OCI-M2 (cell line): Measurements from ENCODE around the gene KIAA0825.

Experiments
- DNase-seq: peaks from one replicate; lab custom pipeline; 2025; ENCODE audit not compliant: unreplicated experiment; lab: John Stamatoyannopoulos, UW

The KIAA0825 gene

DNA sequence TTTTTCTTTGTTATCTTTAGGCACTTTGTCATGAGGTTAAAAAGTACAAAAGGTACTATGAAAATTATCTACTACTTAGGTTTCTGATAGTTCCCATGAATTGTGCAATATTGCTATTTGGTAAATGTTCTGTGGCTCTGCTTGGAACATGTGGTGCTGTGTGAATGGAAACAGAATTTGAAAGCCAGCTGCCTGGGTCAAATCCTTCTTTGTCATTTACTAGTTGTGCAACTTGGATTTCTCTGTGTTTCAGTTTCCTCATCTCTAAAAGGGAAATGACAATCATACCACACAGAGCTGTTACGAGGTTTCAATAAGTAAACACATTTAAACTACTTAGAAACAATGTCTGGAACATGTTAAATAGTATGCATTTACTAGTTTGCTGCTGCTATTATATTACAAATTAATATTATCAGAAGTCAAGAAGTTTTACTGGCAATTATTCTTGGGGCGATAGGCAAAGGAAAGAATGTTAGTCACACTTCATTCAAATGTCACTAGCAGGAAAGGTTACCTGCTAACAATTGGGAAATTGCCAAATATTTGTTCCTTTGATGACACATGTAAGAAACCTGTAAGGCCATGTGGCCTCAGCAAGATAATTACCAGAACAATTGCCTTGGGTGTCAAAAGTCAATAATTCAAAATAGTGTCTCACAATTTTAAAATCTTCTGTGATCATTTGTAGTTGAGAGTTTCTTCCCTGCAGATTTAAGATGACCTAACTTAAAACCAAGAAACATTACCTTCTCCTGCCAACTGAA, 184.8 kb downstream of the KIAA0825 start:
- DNase-seq = no peak

DNA sequence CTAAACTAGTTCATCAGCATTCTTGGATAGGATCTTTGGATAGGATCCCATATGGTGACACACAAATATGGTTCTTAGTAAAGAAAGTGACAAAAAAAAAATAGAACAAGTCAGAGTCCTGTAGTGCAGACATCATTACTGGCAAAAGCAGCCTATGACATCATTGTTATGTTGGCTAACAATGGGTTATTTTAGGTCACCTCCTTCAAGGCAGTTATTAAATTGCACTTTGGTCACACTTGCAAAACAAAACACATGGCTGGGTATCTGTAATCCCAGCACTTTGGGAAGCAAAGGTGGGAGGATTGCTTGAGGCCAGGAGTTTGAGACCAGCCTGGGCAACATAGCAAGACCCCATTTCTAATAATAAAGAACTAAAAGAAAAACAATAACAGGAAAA, 185.9 kb downstream of the KIAA0825 start:
- no peak for DNase-seq

DNA sequence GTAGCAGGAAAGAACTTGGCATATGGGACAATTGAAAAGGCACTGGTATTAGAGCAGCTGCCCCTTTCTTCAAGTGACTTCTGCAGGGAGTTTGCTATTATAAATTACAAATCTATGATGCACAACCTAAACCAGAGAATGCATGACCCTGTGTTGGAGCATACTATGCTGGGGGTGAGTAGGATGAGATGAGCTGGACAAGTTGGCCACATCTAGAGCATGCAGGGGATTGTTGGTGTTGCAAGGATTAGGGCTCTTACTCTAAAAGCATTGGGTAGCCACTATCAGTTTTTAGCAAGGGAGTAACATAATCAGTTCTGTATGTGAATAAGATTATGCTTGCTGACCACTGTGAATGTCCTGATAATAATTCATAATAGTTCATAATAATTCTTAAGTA, 186.7 kb downstream of the KIAA0825 start:
- DNase-seq = no peak

DNA sequence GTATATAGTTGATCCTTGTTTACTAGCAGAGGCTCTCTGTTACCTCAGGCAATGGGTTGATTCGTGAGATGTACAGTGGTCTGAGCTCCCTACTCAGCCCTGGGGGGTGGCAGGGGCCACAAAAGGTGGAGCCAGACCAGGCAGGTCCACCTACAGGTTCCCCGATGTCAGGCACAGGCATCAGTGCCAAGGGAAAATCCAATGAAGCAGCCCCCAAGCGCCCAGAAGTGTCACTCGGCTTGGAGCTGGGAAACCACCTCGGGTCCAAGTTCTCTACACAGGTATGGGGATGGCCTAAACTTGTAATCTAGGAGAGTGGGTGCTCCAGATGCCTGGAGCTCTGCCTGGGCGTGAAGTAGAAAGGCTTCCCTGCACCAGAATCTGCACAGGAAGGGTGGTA, 188.8 kb downstream of the KIAA0825 start:
- no peak for DNase-seq

DNA sequence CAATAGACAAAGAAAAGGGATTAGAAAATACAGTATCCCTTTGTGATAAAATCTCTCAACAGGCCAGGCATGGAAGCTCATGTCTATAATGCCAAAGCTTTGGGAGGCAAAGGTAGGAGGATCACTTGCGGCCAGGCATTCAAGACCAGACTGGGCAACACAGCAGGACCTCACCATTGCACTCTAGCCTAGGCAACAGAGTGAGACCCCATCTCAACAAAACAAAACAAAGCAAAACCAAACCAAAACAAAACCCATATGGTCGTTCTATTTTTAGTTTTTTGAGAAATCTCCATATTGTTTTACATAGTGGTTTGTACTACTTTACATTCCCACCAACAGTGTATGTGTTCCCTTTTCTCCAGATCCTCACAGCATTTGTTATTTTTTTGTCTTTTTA, 193.0 kb downstream of the KIAA0825 start:
- DNase-seq = no peak

DNA sequence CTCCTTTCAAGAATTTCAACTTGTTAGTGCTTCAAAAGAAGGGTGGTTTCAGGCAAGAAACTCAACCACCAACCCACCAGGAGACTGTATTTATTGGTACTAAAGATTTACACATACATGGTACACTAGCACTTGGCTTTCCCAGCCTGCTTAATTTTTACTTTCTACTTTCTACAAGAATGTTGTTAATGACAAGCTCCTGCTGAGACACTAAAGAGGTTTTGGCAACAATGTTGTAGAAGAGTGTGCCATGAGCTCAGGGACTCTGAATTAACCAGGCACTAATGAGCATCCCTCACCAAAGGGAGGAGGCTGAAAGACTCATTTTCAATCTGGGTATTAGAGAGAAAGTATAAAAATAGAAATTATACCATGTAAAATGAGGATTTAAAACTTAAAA, 195.0 kb downstream of the KIAA0825 start:
- no peak for DNase-seq

DNA sequence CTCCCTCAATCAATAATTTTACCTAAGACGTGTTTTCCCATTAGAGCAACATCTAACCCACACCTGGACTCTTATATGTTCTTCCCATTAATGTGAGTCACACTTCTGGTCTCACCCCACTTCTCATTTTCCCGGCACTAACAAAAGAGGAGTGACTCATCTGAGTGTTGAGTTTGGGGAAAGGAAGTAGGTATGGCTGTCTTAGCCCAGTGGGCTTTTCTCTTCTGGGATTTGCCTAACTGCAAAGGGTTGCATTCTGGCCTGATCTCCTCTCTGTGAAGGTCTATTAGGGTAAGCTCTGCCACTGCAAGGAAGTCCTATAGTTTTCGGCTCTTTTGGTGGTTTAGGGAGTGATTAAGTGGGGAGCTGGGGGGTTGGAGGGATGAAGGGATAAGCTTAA, 195.6 kb downstream of the KIAA0825 start:
- no peak for DNase-seq

DNA sequence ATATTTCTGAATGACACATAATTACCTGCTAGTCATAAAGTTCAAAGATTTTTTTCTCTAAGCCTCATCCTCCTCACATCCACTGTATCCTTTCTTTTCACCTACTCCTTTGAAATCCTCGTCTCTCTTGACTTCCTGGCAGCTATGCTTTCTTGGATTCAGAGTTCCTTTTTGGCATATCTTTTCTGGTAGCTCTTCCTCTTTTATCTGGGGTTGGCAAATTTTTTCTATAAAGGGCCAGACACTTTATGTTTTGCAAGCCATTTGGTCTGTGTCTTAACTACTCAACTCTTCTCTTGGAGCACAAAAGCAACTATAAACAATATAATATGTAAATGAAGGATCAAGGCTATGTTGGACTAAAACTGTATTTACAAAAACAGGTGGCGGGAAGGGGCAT, 197.5 kb downstream of the KIAA0825 start:
- no peak for DNase-seq

DNA sequence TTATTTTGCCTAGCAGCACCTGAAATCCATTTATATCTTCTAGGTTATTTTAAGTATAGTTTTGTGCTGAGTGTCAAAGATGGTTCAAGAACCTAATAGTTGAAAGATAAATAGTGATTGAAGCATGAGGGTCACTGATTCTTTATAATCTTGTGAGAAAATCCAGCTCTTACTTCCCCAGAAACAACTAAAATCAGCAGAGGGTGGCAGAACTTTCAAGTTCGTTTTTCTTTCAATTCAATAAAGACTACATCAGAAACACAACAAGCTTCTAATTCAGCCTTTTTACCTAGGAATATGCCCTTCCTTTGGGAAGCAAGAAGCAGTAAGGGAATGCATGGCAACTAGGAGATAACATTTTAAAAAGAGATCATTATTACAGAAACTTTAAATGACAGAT, 202.6 kb downstream of the KIAA0825 start:
- no peak for DNase-seq

DNA sequence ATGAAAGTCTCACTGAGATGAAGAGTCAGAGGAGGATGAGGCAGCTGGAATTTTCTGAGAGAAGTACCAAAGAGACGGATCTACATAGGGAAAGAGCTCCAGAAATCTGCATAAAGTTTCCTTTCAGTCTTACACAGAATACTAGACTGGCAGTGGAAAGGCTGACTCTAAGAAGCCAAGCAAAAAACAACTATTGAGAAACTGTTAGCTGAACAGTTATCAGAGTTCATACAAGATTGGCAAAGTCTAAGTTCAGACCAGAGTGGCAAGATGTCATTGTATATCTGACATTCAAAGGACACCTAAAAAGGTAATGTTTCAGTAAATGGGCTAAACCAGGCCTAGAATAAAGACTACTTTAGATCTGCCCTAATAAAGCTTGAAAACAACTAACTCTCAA, 209.0 kb downstream of the KIAA0825 start:
- DNase-seq = no peak

DNA sequence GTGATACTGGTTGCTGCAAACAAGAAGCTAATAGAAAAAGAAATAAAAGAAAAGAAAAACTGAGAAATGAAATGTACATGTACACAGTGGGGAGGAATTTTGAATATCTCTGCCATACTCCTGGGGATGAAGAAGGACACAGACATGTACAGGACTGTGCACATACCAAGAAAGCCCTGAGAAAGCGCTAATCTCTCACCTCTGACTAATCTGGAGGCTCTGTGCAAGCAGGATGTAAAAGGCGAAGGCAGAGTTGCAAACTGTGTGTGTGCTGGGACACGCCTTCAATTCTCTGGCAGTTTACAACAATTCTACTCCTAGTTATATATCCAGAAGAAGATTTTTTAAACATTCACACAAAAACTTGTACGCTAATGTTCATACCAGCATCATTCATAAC, 211.4 kb downstream of the KIAA0825 start:
- DNase-seq = no peak

DNA sequence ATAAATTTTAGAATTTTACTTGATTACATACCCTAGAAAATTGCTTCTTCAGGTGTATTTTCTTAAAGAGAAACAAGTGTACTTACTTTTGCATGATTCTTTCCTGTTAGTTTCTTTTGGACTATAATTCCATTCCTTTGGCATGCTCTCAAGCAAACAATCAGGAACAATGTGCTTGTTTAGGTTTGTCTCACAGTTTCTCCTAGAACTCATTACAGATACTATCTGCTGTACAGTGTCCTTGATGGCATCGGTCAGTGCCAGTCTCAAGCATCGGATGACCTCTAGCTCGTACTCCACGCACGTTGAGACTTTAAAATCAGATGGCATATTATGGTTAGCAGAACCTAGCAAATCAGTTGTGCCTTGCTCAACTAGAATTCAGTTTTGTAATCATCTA, 214.9 kb downstream of the KIAA0825 start:
- no peak for DNase-seq

DNA sequence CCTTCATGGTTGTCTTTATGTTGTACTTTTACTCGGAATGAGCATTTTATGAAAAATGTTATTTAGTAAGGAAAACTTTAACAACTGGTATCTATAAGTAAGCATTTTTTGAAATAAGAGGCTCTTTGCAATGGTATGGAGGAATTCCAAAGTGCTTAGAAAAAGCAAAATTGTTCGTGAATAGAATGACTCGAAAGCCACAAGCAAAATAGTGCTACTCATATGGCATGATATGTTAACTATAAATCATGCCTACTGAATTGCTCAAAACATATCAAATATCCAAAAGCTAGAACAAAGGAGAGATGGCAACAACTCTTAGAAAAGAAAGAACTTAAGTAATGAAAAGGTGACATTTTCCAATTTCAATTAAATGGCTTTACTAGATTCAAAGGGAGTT, 216.3 kb downstream of the KIAA0825 start:
- no peak for DNase-seq

DNA sequence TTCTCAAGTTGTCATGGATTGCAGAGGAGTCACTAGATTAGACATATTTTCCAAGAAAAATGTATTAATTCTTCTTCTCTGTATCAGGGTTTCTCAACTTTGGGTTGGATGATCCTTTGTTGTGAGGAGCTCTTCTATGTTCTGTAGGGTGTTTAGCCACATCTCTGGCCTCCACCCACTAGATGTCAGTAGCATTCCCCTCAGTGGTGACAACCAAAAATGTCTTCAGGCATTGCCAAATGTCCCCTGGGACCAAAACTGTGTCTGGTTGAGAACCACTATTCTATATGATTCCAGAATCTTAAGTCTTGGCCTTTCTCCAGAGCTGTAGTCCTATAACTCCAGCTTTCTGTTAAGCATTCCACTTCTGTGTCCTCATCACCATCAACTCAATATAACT, 220.9 kb downstream of the KIAA0825 start:
- DNase-seq = no peak

DNA sequence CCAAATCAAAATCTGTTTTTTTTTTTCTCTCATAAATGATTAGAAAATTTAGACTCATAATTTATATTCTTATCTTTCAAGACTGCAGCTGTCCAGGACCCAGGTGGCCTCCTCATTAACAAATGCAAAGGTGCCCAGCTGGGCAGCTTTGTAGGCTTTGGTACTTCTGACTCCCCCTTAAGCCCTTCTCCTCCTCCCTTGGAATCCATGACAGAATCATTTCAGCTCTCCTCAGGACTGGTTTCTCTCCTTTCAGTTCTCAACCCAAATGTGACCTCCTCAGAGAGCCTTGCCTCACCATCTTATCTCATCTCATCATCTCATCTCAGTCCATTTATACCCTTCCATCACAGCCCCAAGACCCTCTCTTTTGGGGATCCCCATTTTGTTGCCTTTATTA, 221.7 kb downstream of the KIAA0825 start:
- no peak for DNase-seq

DNA sequence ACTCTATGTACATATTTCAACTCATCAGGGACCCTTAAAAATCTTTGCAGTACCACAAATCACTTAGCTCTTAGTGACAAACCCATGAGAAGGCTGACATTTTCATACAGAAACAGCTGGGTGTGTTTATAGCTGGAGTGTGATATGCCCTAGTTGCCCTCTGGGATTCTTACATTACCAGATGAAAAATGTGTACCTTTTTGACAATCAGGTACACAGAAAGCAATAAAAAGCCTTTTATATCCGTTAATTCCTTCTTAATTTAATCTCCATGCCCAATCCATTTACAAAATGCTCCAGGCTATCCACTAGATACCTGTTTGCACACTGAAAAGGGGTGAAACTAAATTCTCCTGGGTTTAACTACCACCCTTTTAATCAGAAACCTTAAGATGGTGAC, 222.9 kb downstream of the KIAA0825 start:
- no peak for DNase-seq

DNA sequence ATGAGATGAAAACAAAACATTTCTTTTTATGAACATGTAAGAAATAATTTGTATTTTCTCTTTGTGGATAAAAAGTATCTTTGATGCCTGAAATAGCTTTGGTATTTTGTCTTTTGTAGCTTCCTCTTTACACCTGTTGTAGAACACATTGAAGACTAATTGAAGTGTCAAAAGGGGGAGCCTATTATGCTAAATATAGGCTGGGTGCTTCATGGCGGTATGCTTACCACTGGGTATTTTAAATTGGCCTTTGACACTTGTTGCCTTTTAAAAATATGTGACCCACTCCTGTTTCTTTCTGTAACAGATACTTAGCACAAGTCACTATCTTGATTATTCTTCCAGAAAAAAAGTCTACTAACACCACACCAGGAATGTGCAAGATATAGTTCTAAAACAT, 226.4 kb downstream of the KIAA0825 start:
- no peak for DNase-seq

DNA sequence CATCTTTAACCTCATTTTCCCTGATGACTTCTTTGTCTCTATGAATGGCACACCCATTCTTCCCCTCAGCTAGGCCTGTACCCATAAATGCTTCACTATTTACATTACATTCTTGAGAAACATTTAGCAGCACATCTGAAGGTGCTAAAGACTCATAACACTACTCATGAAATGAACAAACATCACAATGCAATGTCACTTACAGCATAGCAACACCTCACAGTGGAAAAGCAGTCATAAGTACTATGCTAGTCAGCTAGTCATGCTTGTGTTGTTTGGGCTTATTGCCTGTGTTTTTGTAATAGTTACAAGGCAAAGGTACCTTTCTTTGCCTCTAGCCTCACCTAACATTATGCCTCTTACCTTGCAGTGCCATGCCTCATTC, 228.9 kb downstream of the KIAA0825 start:
- DNase-seq = no peak

DNA sequence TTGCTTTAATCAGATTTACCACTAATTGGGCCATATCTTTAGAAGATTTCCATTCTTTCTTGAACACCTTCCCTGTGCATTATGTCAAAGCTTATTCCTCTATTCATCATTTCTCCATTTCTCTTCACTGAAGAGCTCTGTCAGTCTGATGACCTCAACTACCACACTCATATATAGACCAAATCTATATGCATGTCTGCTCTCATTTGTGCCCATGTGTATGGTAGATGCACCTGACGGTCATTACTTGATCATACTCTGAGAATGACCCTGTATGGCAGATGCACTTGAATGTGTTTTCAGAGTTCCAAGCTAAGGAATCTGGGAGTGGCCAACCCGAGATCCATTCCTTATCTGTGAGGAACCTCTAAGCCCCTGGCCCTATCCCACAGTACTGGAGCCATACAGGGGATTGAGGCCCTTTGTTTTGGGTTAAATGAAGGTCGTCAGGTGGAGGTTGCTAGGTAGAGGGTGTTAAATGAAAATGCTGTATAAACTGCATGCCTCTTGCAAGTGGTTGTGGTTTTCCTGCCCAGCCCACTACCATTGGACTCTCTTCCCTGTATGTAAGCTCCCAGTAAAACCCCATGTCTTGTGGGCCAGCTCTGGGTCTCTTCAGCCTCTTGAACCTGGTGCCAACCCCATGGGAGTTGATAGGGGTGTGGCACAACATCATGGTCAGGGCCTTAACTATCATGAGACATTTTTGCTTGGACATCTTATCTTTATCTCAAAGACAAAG, 229.5 kb downstream of the KIAA0825 start:
- DNase-seq = no peak

DNA sequence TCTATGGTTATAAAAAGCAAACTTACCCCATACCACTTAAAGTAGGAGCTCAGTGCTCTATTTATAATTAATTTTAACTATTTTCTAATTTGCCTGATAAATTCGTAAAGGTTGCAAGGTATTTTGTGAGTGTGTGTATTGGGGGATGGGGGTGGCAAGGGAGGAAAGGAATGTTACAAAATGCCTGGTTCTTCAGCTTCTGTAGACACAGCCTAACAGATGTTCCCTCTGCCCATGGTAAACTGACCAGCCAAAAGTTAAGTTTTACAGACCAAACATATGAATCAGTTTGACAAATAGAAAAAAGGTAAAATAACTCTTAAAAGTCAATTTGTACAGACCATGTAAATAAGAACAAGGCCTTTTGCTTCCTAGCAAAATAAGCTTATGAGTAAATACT, 232.6 kb downstream of the KIAA0825 start:
- DNase-seq = no peak

DNA sequence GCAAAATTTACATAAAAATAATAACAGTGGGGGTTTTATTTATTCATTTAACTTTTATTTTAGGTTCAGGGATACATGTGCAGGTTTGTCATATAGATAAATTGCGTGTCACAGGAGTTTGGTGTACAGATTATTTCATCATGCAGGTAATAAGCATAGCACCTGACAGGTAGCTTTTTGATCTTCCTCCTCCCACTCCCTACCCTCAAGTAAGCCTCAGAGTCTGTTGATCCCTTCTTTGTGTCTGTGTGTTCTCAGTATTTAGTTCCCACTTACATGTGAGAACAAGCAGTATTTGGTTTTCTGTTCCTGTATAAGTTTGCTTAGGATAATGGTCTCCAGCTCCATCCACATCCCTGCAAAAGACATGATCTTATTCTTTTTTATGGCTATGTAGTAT, 240.3 kb downstream of the KIAA0825 start:
- DNase-seq = no peak

DNA sequence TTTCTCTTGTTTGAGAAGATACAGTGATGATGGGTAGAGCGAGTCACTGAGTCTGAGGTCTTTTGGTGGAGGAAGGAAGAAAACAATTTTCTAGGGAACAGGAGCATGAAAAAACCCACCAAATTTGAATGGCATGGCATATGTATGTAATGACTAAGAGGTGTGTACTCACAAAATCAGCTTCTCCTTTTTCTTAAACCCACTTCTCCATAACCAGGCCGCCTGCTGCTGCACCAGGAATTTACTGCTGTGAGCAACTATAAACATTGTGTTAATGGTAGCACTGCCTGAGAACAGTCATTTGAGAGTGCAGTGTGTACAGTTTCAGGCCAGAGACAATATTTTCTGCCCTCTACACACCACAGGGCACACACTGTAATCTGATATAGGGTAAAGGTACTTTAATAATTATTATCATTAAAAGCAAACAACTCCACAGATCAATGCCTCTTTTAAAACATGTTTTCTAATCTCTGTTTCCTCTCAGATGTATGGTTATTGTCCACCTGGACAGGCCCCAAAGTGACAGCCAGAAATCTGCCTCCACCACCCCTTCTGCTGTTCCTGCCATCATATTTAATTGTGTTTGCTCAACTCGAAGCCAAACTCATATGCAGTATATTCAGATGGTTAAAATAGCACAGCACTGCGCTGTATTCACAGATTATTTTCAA, 241.6 kb downstream of the KIAA0825 start:
- no peak for DNase-seq
